GM19397 (cell line): ENCODE data around the gene TC2N.
"Not testable (repeated sequence)": the region's sequence is repeated elsewhere in the genome, so short reads cannot be mapped to it uniquely, and the experiment has no call there.

ENCODE experiments used
- ATAC-seq: cut with Tn5 transposase; IDR thresholded peaks from one replicate; pipeline ENCODE4 v1.9.1; 2021; ENCODE audit warnings: mild to moderate bottlenecking, moderate library complexity; ENCODE audit not compliant: unreplicated experiment

TC2N gene

GRCh38 chr14:91835197-91835919, 32.0 kb downstream of the TC2N start:
- peak; percentile 23 for ATAC-seq

- ATAC-seq = no peak
Measured at GRCh38 chr14:91834571-91834970, 32.8 kb downstream of the TC2N start.

- no peak for ATAC-seq
Measured at GRCh38 chr14:91831337-91831736, 36.0 kb downstream of the TC2N start.

GRCh38 chr14:91830777-91831176, 36.6 kb downstream of the TC2N start:
- ATAC-seq = peak; percentile 76

GRCh38 chr14:91829511-91829910, 37.8 kb downstream of the TC2N start:
- ATAC-seq = no peak

GRCh38 chr14:91827746-91828145, 39.6 kb downstream of the TC2N start:
- no peak for ATAC-seq

- peak; percentile 60 for ATAC-seq
Measured at GRCh38 chr14:91817566-91818325, 49.6 kb downstream of the TC2N start.

GRCh38 chr14:91814317-91814716, 53.0 kb downstream of the TC2N start:
- ATAC-seq = no peak

- no peak for ATAC-seq
Measured at GRCh38 chr14:91810699-91811098, 56.6 kb downstream of the TC2N start.

GRCh38 chr14:91806716-91807115, 60.6 kb downstream of the TC2N start:
- no peak for ATAC-seq

- not testable (repeated sequence) for ATAC-seq
Measured at GRCh38 chr14:91806094-91806493, 61.2 kb downstream of the TC2N start.

GRCh38 chr14:91805659-91806058, 61.7 kb downstream of the TC2N start:
- no peak for ATAC-seq

- ATAC-seq = no peak
Measured at GRCh38 chr14:91801358-91801757, 66.0 kb downstream of the TC2N start.

- no peak for ATAC-seq
Measured at GRCh38 chr14:91796617-91797347, 70.6 kb downstream of the TC2N start.

- ATAC-seq = no peak
Measured at GRCh38 chr14:91793704-91794103, 73.6 kb downstream of the TC2N start.

- no peak for ATAC-seq
Measured at GRCh38 chr14:91786188-91786587, 81.1 kb downstream of the TC2N start.

- no peak for ATAC-seq
Measured at GRCh38 chr14:91780452-91780851, 86.9 kb downstream of the TC2N start.

GRCh38 chr14:91778217-91778616, 89.1 kb downstream of the TC2N start:
- no peak for ATAC-seq

- ATAC-seq = no peak
Measured at GRCh38 chr14:91774140-91775096, 92.9 kb downstream of the TC2N start.

- no peak for ATAC-seq
Measured at GRCh38 chr14:91770185-91770584, 97.2 kb downstream of the TC2N start.
